ENCODE data around the gene SOBP.

GRCh38 chr6:107614828-107615227, 124.9 kb downstream of the SOBP start:
- no peak for TF ChIP-seq CTCF (IDR thresholded peaks at IDR 0.05)
- TF ChIP-seq POLR2A (IDR thresholded peaks at IDR 0.05), result no peak
- TF ChIP-seq POLR2AphosphoS5 (IDR thresholded peaks at IDR 0.05), result no peak
- no peak for TF ChIP-seq EP300 (IDR thresholded peaks at IDR 0.05)
